NCI-H1694 (cell line): ENCODE measurements around the gene EN1.

Experiments
- DNase-seq: peaks from one replicate; lab custom pipeline; 2025; lab: John Stamatoyannopoulos, UW

EN1 gene

GRCh38 chr2:118817469-118817868, 30.0 kb downstream of the EN1 start:
- DNase-seq, result no peak

GRCh38 chr2:118816669-118817068, 30.8 kb downstream of the EN1 start:
- no peak for DNase-seq

- DNase-seq, result no peak
Observed at GRCh38 chr2:118815731-118816130, 31.7 kb downstream of the EN1 start.

GRCh38 chr2:118815314-118815713, 32.1 kb downstream of the EN1 start:
- DNase-seq, result no peak

GRCh38 chr2:118814368-118814767, 33.1 kb downstream of the EN1 start:
- no peak for DNase-seq

GRCh38 chr2:118813601-118814339, 33.7 kb downstream of the EN1 start:
- DNase-seq, result no peak

- no peak for DNase-seq
Observed at GRCh38 chr2:118813111-118813510, 34.3 kb downstream of the EN1 start.

GRCh38 chr2:118812552-118812951, 34.9 kb downstream of the EN1 start:
- DNase-seq, result no peak

- DNase-seq, result no peak
Observed at GRCh38 chr2:118811514-118812115, 35.8 kb downstream of the EN1 start.

- no peak for DNase-seq
Observed at GRCh38 chr2:118810766-118811165, 36.7 kb downstream of the EN1 start.

GRCh38 chr2:118808429-118808809, 39.0 kb downstream of the EN1 start:
- no peak for DNase-seq

GRCh38 chr2:118807668-118808428, 39.6 kb downstream of the EN1 start:
- no peak for DNase-seq

- DNase-seq, result no peak
Observed at GRCh38 chr2:118806797-118807667, 40.4 kb downstream of the EN1 start.

- no peak for DNase-seq
Observed at GRCh38 chr2:118805064-118805690, 42.3 kb downstream of the EN1 start.

- no peak for DNase-seq
Observed at GRCh38 chr2:118803012-118803411, 44.4 kb downstream of the EN1 start.

- no peak for DNase-seq
Observed at GRCh38 chr2:118801151-118801550, 46.3 kb downstream of the EN1 start.

- no peak for DNase-seq
Observed at GRCh38 chr2:118800736-118801135, 46.7 kb downstream of the EN1 start.

- no peak for DNase-seq
Observed at GRCh38 chr2:118794546-118794945, 52.9 kb downstream of the EN1 start.
